A549 (cell line): ENCODE results near the gene LRRC36. TPM values are rescaled to one million over a fixed set of nuclear protein-coding genes. Genes with fewer than 3 reads are reported as not detected.

Source experiments
- ATAC-seq, 2 experiments: fragments of 200-7000 bp in 1 of 2; fragments of >200 bp in 1 of 2; cut with Nextera tagmentation in 1 of 2; cut with Tn5 transposase in 1 of 2; 3 replicates each; pipeline versions ENCODE4 v1.8.0 to v1.9.1; 2018 to 2020; ENCODE audit warnings: mild to moderate bottlenecking in 1 of 2, moderate library complexity in 1 of 2
- CTCF ChIA-PET: fragments of 300-600 bp; sonication (Branson Sonifier 250); formaldehyde crosslinking; extraction: SDS; loops from one replicate; lab custom pipeline; 2021; ENCODE audit warnings: antibody characterized with exemption, inconsistent platforms; lab: Yijun Ruan, JAX
- POLR2A ChIA-PET: fragments of 350-600 bp; formaldehyde crosslinking; extraction: SDS; loops from one replicate; lab custom pipeline; 2021; ENCODE audit warnings: antibody characterized with exemption, inconsistent platforms; lab: Yijun Ruan, JAX
- DNase-seq, 2 experiments: peaks; one replicate each; pipeline versions ENCODE4 v3.0.0 to v3.0.0-alpha.2; 2011 to 2016; ENCODE audit warnings: low read depth in 1 of 2, low spot score in 1 of 2
- FAIRE-seq: peaks from 2 replicates; lab custom pipeline; 2011; peaks lifted over from hg19 to GRCh38; lab: Jason Lieb, UNC
- H3K27ac ChIP-seq, 2 experiments: fragments of >200 bp; sonication (Bioruptor Twin); formaldehyde crosslinking; 3 replicates each; pipeline ENCODE4 v1.5.1; 2016 to 2017
- H3K4me1 ChIP-seq: fragments of >200 bp; sonication (Bioruptor Twin); formaldehyde crosslinking; 3 replicates; pipeline ENCODE4 v1.6.1; 2016
- H3K4me2 ChIP-seq: fragments of >200 bp; sonication (Bioruptor Twin); formaldehyde crosslinking; 3 replicates; pipeline ENCODE4 v1.6.1; 2016
- H3K4me3 ChIP-seq: fragments of >200 bp; sonication (Bioruptor Twin); formaldehyde crosslinking; 3 replicates; pipeline ENCODE4 v1.5.1; 2016
- H3K9me3 ChIP-seq: fragments of >200 bp; sonication (Bioruptor Twin); formaldehyde crosslinking; 3 replicates; pipeline ENCODE4 v1.6.1; 2016
- CBX8 ChIP-seq: fragments of 200-600 bp; sonication (generic); IDR thresholded peaks from 2 replicates; pipeline ENCODE4 v1.6.1; 2016
- CEBPB ChIP-seq, 2 experiments: fragments of >200 bp in 1 of 2; sonication (Bioruptor Twin) in 1 of 2; formaldehyde crosslinking in 1 of 2; IDR thresholded peaks; 2 replicates each; pipeline ENCODE4 v1.6.1; 2012 to 2016
- CHD2 ChIP-seq: fragments of 150-350 bp; IDR thresholded peaks from 2 replicates; pipeline ENCODE4 v1.6.1; 2014; ENCODE audit warnings: low read length; ENCODE audit not compliant: partially characterized antibody
- CHD4 ChIP-seq: fragments of 200-600 bp; sonication (generic); IDR thresholded peaks from 2 replicates; pipeline ENCODE4 v1.6.1; 2016; ENCODE audit warnings: antibody characterized with exemption, mild to moderate bottlenecking, borderline replicate concordance
- GATA3 ChIP-seq: IDR thresholded peaks from 2 replicates; pipeline ENCODE4 v1.6.1; 2012; ENCODE audit warnings: borderline replicate concordance
- HEYL ChIP-seq: fragments of 250-450 bp; sonication (Bioruptor Pico); IDR thresholded peaks from 2 replicates; pipeline ENCODE4 v1.8.0; 2021; ENCODE audit warnings: mild to moderate bottlenecking, moderate library complexity
- JUNB ChIP-seq: fragments of >200 bp; sonication (Bioruptor Twin); formaldehyde crosslinking; IDR thresholded peaks from 2 replicates; pipeline ENCODE4 v1.6.1; 2016
- KDM1A ChIP-seq: fragments of 200-600 bp; sonication (generic); IDR thresholded peaks from 2 replicates; pipeline ENCODE4 v1.6.1; 2016; ENCODE audit warnings: low read depth, mild to moderate bottlenecking
- MAFK ChIP-seq: fragments of 450-650 bp; IDR thresholded peaks from 2 replicates; pipeline ENCODE4 v1.6.1; 2014; ENCODE audit not compliant: partially characterized antibody
- NR3C1 ChIP-seq: fragments of >200 bp; sonication (Bioruptor Twin); formaldehyde crosslinking; IDR thresholded peaks from 3 replicates; pipeline ENCODE4 v1.6.1; 2017
- RAD21 ChIP-seq, 2 experiments: fragments of >200 bp in 1 of 2; sonication (Bioruptor Twin) in 1 of 2; formaldehyde crosslinking in 1 of 2; IDR thresholded peaks in 1 of 2; conservative IDR thresholded peaks in 1 of 2; 2 replicates in 1 of 2; 3 replicates in 1 of 2; pipeline ENCODE4 v1.6.1; 2012 to 2018; ENCODE audit warnings: inconsistent platforms in 1 of 2
- SREBF2 ChIP-seq: fragments of 450-650 bp; IDR thresholded peaks from 2 replicates; pipeline ENCODE4 v1.6.1; 2014; ENCODE audit warnings: mild to moderate bottlenecking, moderate library complexity
- TFCP2L1 ChIP-seq: fragments of 250-450 bp; sonication (Bioruptor Pico); IDR thresholded peaks from 2 replicates; pipeline ENCODE4 v1.5.0; 2021; ENCODE audit warnings: mild to moderate bottlenecking
- WGBS: methylation state at CpG from one replicate; pipeline ENCODE4 v1.1.6; 2017; ENCODE audit errors: missing lambda C conversion rate; 5-methylcytosine and 5-hydroxymethylcytosine counted together
- polyA plus RNA-seq, 4 experiments: library from polyadenylated mRNA; depleted of rRNA in 3 of 4; stranded (reverse); fragments of >200 nt; fragmentation: RNase III in 1 of 4; extraction: RNeasy Plus Mini Kit Qiagen cat#74134 plus additional on column Dnase treatment in 1 of 4; gene quantifications; 2 replicates in 3 of 4; 3 replicates in 1 of 4; pipeline ENCODE4 v1.2.3, GENCODE V29; 2011 to 2017
- TF ChIP-seq, protein P1 (sequence below): fragments of >200 bp; sonication (Bioruptor Twin); formaldehyde crosslinking; IDR thresholded peaks from 3 replicates; pipeline ENCODE4 v1.5.1; 2016
- TF ChIP-seq, protein P2 (sequence below): fragments of >200 bp; sonication (Bioruptor Twin); formaldehyde crosslinking; IDR thresholded peaks from 2 replicates; pipeline ENCODE4 v1.6.1; 2016
- TF ChIP-seq, protein P3 (sequence below): fragments of 150-350 bp; IDR thresholded peaks from 2 replicates; pipeline ENCODE4 v1.6.1; 2014; ENCODE audit warnings: low read depth, mild to moderate bottlenecking, low read length
- TF ChIP-seq, protein P4 (sequence below): fragments of 250-450 bp; sonication (Bioruptor Pico); IDR thresholded peaks from 2 replicates; pipeline ENCODE4 v1.5.0; 2020; ENCODE audit warnings: low read depth, mild to moderate bottlenecking, moderate library complexity
- TF ChIP-seq, protein P5 (sequence below): fragments of 250-450 bp; sonication (Bioruptor Pico); IDR thresholded peaks from 2 replicates; pipeline ENCODE4 v1.5.0; 2021; ENCODE audit warnings: mild to moderate bottlenecking, moderate library complexity, borderline replicate concordance

The LRRC36 gene
- polyA plus RNA-seq, 2 of the 4 experiments (the other 2 are of a cell fraction): 0.48 to 0.57 TPM

DNA sequence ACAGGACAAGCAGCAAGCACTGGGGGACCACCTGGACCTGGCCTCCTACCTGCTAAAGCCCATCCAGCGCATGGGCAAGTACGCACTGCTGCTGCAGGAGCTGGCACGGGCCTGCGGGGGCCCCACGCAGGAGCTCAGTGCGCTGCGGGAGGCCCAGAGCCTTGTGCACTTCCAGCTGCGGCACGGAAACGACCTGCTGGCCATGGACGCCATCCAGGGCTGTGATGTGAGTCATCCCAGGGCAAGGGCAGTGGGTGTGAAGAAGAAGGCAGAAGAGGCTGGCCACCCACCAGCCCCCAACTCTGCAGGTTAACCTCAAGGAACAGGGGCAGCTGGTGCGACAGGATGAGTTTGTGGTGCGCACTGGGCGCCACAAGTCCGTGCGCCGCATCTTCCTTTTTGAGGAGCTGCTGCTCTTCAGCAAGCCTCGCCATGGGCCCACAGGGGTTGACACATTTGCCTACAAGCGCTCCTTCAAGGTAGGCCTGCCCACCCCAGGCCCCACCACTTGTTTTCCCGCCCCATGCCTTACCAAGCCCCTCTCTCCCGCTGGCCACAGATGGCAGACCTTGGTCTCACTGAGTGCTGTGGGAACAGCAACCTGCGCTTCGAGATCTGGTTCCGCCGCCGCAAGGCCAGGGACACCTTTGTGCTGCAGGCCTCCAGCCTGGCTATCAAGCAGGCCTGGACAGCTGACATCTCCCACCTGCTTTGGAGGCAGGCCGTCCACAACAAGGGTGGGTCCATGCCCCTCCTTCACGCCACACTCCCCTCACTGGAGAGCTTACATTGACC lies 40.0 kb upstream of the LRRC36 start (continued):
- TF ChIP-seq, protein P1, sequence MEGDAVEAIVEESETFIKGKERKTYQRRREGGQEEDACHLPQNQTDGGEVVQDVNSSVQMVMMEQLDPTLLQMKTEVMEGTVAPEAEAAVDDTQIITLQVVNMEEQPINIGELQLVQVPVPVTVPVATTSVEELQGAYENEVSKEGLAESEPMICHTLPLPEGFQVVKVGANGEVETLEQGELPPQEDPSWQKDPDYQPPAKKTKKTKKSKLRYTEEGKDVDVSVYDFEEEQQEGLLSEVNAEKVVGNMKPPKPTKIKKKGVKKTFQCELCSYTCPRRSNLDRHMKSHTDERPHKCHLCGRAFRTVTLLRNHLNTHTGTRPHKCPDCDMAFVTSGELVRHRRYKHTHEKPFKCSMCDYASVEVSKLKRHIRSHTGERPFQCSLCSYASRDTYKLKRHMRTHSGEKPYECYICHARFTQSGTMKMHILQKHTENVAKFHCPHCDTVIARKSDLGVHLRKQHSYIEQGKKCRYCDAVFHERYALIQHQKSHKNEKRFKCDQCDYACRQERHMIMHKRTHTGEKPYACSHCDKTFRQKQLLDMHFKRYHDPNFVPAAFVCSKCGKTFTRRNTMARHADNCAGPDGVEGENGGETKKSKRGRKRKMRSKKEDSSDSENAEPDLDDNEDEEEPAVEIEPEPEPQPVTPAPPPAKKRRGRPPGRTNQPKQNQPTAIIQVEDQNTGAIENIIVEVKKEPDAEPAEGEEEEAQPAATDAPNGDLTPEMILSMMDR: no peak
- TF ChIP-seq, protein P2, sequence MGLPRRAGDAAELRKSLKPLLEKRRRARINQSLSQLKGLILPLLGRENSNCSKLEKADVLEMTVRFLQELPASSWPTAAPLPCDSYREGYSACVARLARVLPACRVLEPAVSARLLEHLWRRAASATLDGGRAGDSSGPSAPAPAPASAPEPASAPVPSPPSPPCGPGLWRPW: no peak
- TF ChIP-seq CHD2: no peak
- TF ChIP-seq MAFK: no peak

DNA sequence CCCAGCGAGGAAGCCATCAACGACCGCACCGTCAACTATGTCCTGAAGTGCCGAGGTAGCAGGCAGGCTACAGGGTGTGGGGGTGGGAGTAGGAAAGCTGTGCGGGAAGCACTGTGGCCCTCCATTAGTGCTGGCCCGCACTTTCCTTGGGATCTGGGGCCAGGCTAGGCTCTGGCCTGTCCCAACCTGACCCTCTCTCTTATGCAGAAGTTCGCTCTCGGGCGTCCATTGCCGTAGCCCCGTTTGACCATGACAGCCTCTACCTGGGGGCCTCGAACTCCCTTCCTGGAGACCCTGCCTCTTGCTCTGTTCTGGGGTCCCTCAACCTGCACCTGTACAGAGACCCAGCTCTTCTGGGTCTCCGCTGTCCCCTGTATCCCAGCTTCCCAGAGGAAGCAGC lies 38.7 kb upstream of the LRRC36 start:
- no peak overlapping the region for H3K4me3 ChIP-seq
- CTCF ChIA-PET: interaction anchor here (0.5 to 5.4 kb wide), 6 partner anchors 8 to 66 kb away, joined by 3 to 31 read pairs (median 6); partner anchors contain the start of genes KCTD19 and LRRC36
- FAIRE-seq (no peak), ATAC-seq (no peak)
- POLR2A ChIA-PET: no interaction called here
- no peak overlapping the region for H3K4me2 ChIP-seq
- no peaks in the 10 kb centered on the region for H3K9me3 ChIP-seq
- TF ChIP-seq CBX8: no peak
- TF ChIP-seq, all 56 proteins: peak for 0
- DNase-seq: no peak
- WGBS: 85% methylated on average over 10 of the region's 14 CpGs
- H3K4me1 ChIP-seq: peaks cover 15% of the 10 kb centered on the region; the same call in 2 of the 3 replicates
- H3K27ac ChIP-seq: no peak overlapping the region

DNA sequence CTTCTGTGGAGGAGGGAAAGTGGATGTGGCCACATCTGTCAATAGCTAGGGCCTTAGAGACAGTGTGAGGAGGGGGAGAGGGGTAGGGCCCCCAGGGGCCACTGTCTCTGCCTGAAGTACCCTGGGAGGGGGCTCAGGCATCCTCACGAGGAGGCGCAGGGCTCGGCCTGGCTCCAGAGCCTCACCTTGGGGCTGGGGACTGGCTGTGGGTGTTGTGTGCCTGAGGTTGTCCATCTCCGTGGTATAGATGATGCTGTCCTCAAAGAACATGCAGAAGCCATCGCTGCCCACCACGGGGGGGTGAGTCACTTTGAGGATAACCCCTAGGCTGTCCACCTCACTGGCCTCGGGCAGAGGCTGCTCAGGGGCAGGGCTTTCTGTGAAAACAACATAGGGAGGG lies 35.2 kb upstream of the LRRC36 start:
- Histone ChIP-seq H3K4me2 (no peak overlapping the region), H3K9me3 (no peaks in the 10 kb centered on the region), H3K27ac (no peak overlapping the region), H3K4me1 (peaks cover 12% of the 10 kb centered on the region; the same call in 2 of the 3 replicates), H3K4me3 (no peak overlapping the region)
- DNase-seq (no peak), FAIRE-seq (no peak), ATAC-seq (no peak)
- 88% methylated on average over 3 of the region's 7 CpGs for WGBS
- ChIA-PET CTCF (interaction anchor here (1.4 to 1.6 kb wide), 2 partner anchors 126 to 156 kb away, joined by 4 read pairs; no protein-coding TSS in a partner anchor), POLR2A (no interaction called here)
- no peak for TF ChIP-seq CBX8
- no peak for TF ChIP-seq MAFK
- TF ChIP-seq, protein P3, sequence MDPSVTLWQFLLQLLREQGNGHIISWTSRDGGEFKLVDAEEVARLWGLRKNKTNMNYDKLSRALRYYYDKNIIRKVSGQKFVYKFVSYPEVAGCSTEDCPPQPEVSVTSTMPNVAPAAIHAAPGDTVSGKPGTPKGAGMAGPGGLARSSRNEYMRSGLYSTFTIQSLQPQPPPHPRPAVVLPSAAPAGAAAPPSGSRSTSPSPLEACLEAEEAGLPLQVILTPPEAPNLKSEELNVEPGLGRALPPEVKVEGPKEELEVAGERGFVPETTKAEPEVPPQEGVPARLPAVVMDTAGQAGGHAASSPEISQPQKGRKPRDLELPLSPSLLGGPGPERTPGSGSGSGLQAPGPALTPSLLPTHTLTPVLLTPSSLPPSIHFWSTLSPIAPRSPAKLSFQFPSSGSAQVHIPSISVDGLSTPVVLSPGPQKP: no peak
- TF ChIP-seq RAD21 (conservative IDR thresholded peaks at IDR 0.05 in 1 of 2, IDR thresholded peaks at IDR 0.05 in 1 of 2): no peak
- TF ChIP-seq CHD4: no peak
- TF ChIP-seq JUNB: no peak
- no peak for TF ChIP-seq TFCP2L1 (CRISPR knock-in tag)
- TF ChIP-seq, protein P4, sequence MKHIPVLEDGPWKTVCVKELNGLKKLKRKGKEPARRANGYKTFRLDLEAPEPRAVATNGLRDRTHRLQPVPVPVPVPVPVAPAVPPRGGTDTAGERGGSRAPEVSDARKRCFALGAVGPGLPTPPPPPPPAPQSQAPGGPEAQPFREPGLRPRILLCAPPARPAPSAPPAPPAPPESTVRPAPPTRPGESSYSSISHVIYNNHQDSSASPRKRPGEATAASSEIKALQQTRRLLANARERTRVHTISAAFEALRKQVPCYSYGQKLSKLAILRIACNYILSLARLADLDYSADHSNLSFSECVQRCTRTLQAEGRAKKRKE (CRISPR knock-in tag): no peak
- no peak for TF ChIP-seq SREBF2
- TF ChIP-seq CHD2: no peak
- TF ChIP-seq, protein P5, sequence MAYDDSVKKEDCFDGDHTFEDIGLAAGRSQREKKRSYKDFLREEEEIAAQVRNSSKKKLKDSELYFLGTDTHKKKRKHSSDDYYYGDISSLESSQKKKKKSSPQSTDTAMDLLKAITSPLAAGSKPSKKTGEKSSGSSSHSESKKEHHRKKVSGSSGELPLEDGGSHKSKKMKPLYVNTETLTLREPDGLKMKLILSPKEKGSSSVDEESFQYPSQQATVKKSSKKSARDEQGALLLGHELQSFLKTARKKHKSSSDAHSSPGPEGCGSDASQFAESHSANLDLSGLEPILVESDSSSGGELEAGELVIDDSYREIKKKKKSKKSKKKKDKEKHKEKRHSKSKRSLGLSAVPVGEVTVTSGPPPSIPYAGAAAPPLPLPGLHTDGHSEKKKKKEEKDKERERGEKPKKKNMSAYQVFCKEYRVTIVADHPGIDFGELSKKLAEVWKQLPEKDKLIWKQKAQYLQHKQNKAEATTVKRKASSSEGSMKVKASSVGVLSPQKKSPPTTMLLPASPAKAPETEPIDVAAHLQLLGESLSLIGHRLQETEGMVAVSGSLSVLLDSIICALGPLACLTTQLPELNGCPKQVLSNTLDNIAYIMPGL (CRISPR knock-in tag): no peak
- TF ChIP-seq HEYL (CRISPR knock-in tag): no peak
- no peak for TF ChIP-seq CEBPB (IDR thresholded peaks at IDR 0.05)
- TF ChIP-seq KDM1A: no peak
- no peak for TF ChIP-seq NR3C1
- TF ChIP-seq GATA3: no peak
